GM23338 (cell line): Measurements from ENCODE around the gene PPP1R9A. TPM values are rescaled to one million over a fixed set of nuclear protein-coding genes. Genes with fewer than 3 reads are reported as not detected.

ENCODE experiments used
- ATAC-seq: fragments of 200-7000 bp; cut with Tn5 transposase; 3 replicates; pipeline ENCODE4 v1.9.1; 2020
- DNase-seq: peaks from one replicate; pipeline ENCODE4 v3.0.0-alpha.2; 2015; ENCODE audit warnings: low spot score
- H2AFZ ChIP-seq: fragments of 200-600 bp; sonication (generic); 2 replicates; pipeline ENCODE4 v1.8.0; 2016; ENCODE audit warnings: antibody characterized with exemption, mild to moderate bottlenecking, moderate library complexity
- H3F3A ChIP-seq: fragments of 200-600 bp; sonication (generic); replicated peaks from 2 replicates; pipeline ENCODE4 v1.8.0; 2017; ENCODE audit warnings: antibody characterized with exemption, mixed run types, low read depth
- H3K27ac ChIP-seq: fragments of 200-600 bp; sonication (generic); 2 replicates; pipeline ENCODE4 v1.6.1; 2016; ENCODE audit warnings: low read depth
- H3K27me3 ChIP-seq: fragments of 200-600 bp; sonication (generic); 2 replicates; pipeline ENCODE4 v1.8.0; 2016; ENCODE audit warnings: mild to moderate bottlenecking, mixed run types, moderate library complexity; ENCODE audit not compliant: insufficient read depth
- H3K36me3 ChIP-seq: fragments of 200-600 bp; sonication (generic); 2 replicates; pipeline ENCODE4 v1.8.0; 2016; ENCODE audit warnings: mild to moderate bottlenecking; ENCODE audit not compliant: insufficient read depth
- H3K4me1 ChIP-seq: fragments of 200-600 bp; sonication (generic); 2 replicates; pipeline ENCODE4 v1.8.0; 2016; ENCODE audit warnings: mild to moderate bottlenecking, moderate library complexity; ENCODE audit not compliant: insufficient read depth
- H3K4me2 ChIP-seq: fragments of 200-600 bp; sonication (generic); 2 replicates; pipeline ENCODE4 v1.7.1; 2017; ENCODE audit warnings: mixed run types
- H3K4me3 ChIP-seq: fragments of 200-600 bp; sonication (generic); 2 replicates; pipeline ENCODE4 v1.6.1; 2016; ENCODE audit warnings: mixed run types
- H3K79me2 ChIP-seq: fragments of 200-600 bp; sonication (generic); replicated peaks from 2 replicates; pipeline ENCODE4 v1.8.0; 2017; ENCODE audit warnings: mild to moderate bottlenecking; ENCODE audit not compliant: insufficient read depth
- H3K9me2 ChIP-seq: fragments of 200-600 bp; sonication (generic); 2 replicates; pipeline ENCODE4 v1.8.0; 2017; ENCODE audit not compliant: insufficient read depth
- H4K20me1 ChIP-seq: fragments of 200-600 bp; sonication (generic); replicated peaks from 2 replicates; pipeline ENCODE4 v1.8.0; 2017; ENCODE audit warnings: mild to moderate bottlenecking; ENCODE audit not compliant: insufficient read depth
- H3K27ac Mint-ChIP-seq: 2 replicates; pipeline ENCODE4 v1.8.0; 2020; ENCODE audit warnings: inconsistent platforms, mild to moderate bottlenecking, moderate library complexity, mixed read lengths
- H3K27me3 Mint-ChIP-seq: 3 replicates; pipeline ENCODE4 v1.8.0; 2022; ENCODE audit warnings: low read depth, mild to moderate bottlenecking, moderate library complexity, mixed read lengths, inconsistent platforms; ENCODE audit not compliant: insufficient read depth, poor library complexity
- H3K36me3 Mint-ChIP-seq: 3 replicates; pipeline ENCODE4 v1.8.0; 2021; ENCODE audit warnings: low read depth, mild to moderate bottlenecking, inconsistent platforms, moderate library complexity, mixed read lengths
- H3K4me1 Mint-ChIP-seq: 3 replicates; pipeline ENCODE4 v1.8.0; 2020; ENCODE audit warnings: mild to moderate bottlenecking, inconsistent platforms, mixed read lengths
- H3K4me3 Mint-ChIP-seq: 3 replicates; pipeline ENCODE4 v1.8.0; 2021; ENCODE audit warnings: moderate library complexity, mild to moderate bottlenecking, inconsistent platforms, mixed read lengths
- H3K9me3 Mint-ChIP-seq: 3 replicates; pipeline ENCODE4 v1.8.0; 2020; ENCODE audit warnings: moderate library complexity, mild to moderate bottlenecking, inconsistent platforms, mixed read lengths
- CREB1 ChIP-seq: fragments of 250-450 bp; sonication (Bioruptor Pico); IDR thresholded peaks from 2 replicates; pipeline ENCODE4 v1.5.0; 2020; ENCODE audit warnings: low read depth, mild to moderate bottlenecking, moderate library complexity
- EZH2 ChIP-seq: fragments of 200-600 bp; sonication (generic); IDR thresholded peaks from one replicate; pipeline ENCODE4 v1.8.0; 2017; ENCODE audit warnings: antibody characterized with exemption, mild to moderate bottlenecking, low read depth; ENCODE audit not compliant: unreplicated experiment
- EZH2phosphoT487 ChIP-seq: fragments of 200-600 bp; sonication (generic); IDR thresholded peaks from one replicate; pipeline ENCODE4 v1.8.1; 2018; ENCODE audit warnings: antibody characterized with exemption; ENCODE audit not compliant: unreplicated experiment
- JUNB ChIP-seq: IDR thresholded peaks from one replicate; pipeline ENCODE4 v1.6.1; 2016; ENCODE audit warnings: antibody characterized with exemption; ENCODE audit not compliant: unreplicated experiment
- NANOG ChIP-seq: IDR thresholded peaks from 2 replicates; pipeline ENCODE4 v1.6.1; 2016; ENCODE audit warnings: antibody characterized with exemption, borderline replicate concordance
- POLR2AphosphoS5 ChIP-seq: IDR thresholded peaks from 2 replicates; pipeline ENCODE4 v1.6.1; 2016; ENCODE audit warnings: antibody characterized with exemption, low read depth
- STAT1 ChIP-seq: IDR thresholded peaks from one replicate; pipeline ENCODE4 v1.6.1; 2016; ENCODE audit warnings: antibody characterized with exemption; ENCODE audit not compliant: unreplicated experiment
- ZNF114 ChIP-seq: fragments of 250-450 bp; sonication (Bioruptor Pico); IDR thresholded peaks from 2 replicates; pipeline ENCODE4 v1.5.0; 2020; ENCODE audit warnings: mild to moderate bottlenecking, moderate library complexity
- ZNF331 ChIP-seq: fragments of 250-450 bp; sonication (Bioruptor Pico); IDR thresholded peaks from 2 replicates; pipeline ENCODE4 v1.5.0; 2020; ENCODE audit warnings: low read depth, mild to moderate bottlenecking, moderate library complexity
- polyA plus RNA-seq: library from polyadenylated mRNA; unstranded; fragments of >200 nt; fragmentation: Nextera tagmentation; extraction: Ambion mirVana; gene quantifications from 2 replicates; pipeline ENCODE4 v1.2.1, GENCODE V29; 2016
- total RNA-seq: library from RNA; depleted of rRNA; stranded (reverse); fragments of >200 nt; shearing (Covaris generic); gene quantifications from 2 replicates; pipeline ENCODE4 v1.2.3, GENCODE V29; 2014
- TF ChIP-seq, protein P1 (sequence below): IDR thresholded peaks from one replicate; pipeline ENCODE4 v1.6.1; 2018; ENCODE audit warnings: antibody characterized with exemption; ENCODE audit not compliant: unreplicated experiment
- TF ChIP-seq, protein P2 (sequence below): fragments of 250-450 bp; sonication (Bioruptor Pico); IDR thresholded peaks from 2 replicates; pipeline ENCODE4 v1.5.0; 2020; ENCODE audit warnings: mild to moderate bottlenecking, moderate library complexity
- TF ChIP-seq, protein P3 (sequence below): IDR thresholded peaks from 2 replicates; pipeline ENCODE4 v1.6.1; 2016; ENCODE audit warnings: antibody characterized with exemption
- TF ChIP-seq, protein P4 (sequence below), 2 experiments: fragments of 200-600 bp in 1 of 2; sonication (generic) in 1 of 2; conservative IDR thresholded peaks; 2 replicates each; pipeline versions ENCODE4 v1.5.1 to v1.6.1; 2016 to 2017; ENCODE audit warnings: antibody characterized with exemption in 2 of 2, low read depth in 2 of 2, mild to moderate bottlenecking in 2 of 2, moderate library complexity in 1 of 2

The PPP1R9A gene
- total and polyA plus RNA-seq, 2 experiments from 2014 or later: 10.6 to 31.8 TPM

DNA sequence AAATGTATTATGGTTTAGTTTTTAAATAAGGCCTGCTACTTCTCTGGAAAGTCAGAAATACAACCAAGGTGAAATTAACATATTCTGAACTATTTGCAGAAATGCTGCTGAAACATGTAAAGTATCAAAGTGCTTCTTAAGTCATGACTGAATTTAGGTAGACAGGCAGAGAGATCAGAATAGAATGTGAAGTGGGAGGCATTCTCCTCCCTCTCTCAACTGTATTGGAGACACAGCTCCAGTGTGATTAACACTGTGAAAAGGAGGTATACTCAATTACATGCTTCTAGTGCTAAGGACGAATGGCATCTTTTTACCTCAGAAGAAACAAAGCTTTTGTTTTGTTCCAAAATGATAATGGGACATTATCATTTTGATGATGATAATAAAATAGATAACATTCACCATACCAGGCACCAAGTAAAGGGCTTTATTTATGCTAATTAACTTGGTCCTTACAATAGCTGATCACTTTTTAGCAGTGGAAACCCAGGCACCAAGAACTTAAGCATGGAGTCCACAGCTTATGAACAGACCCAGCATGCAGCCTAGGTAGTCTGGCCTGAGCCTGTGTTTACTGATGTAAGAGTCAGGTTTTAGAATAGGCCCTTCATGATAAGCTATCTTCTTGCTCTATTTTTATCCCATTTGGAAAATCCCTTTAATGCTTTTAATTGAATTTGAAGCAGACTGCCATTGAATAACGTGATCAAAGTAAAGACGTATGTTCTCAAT, 26.0 kb downstream of the PPP1R9A start:
- Mint-ChIP-seq H3K27me3 (no peaks in the 10 kb centered on the region), H3K9me3 (no peaks in the 10 kb centered on the region), H3K36me3 (no peaks in the 10 kb centered on the region), H3K27ac (no peak overlapping the region), H3K4me3 (no peak overlapping the region), H3K4me1 (peaks cover 19% of the 10 kb centered on the region; the same call in 2 of the 3 replicates)
- peak; percentile 40; the same call in 2 of the 3 replicates for ATAC-seq
- peaks cover 58% of the 10 kb centered on the region for H3K79me2 ChIP-seq
- H3K36me3 ChIP-seq: no peaks in the 10 kb centered on the region
- H3K4me1 ChIP-seq: peaks cover 3% of the 10 kb centered on the region; the same call in 1 of the 2 replicates
- no peaks in the 10 kb centered on the region for H3K27me3 ChIP-seq
- no peak overlapping the region for H3K4me2 ChIP-seq
- H4K20me1 ChIP-seq: no peaks in the 10 kb centered on the region
- no peak overlapping the region for H2AFZ ChIP-seq
- no peak for DNase-seq
- no peaks in the 10 kb centered on the region for H3F3A ChIP-seq
- TF ChIP-seq EZH2phosphoT487 (no peak), EZH2 (no peak), ZNF331 (CRISPR knock-in tag) (no peak), ZNF114 (CRISPR knock-in tag) (no peak), STAT1 (no peak), POLR2AphosphoS5 (no peak), NANOG (no peak), JUNB (no peak), CREB1 (CRISPR knock-in tag) (no peak)
- TF ChIP-seq, protein P1, sequence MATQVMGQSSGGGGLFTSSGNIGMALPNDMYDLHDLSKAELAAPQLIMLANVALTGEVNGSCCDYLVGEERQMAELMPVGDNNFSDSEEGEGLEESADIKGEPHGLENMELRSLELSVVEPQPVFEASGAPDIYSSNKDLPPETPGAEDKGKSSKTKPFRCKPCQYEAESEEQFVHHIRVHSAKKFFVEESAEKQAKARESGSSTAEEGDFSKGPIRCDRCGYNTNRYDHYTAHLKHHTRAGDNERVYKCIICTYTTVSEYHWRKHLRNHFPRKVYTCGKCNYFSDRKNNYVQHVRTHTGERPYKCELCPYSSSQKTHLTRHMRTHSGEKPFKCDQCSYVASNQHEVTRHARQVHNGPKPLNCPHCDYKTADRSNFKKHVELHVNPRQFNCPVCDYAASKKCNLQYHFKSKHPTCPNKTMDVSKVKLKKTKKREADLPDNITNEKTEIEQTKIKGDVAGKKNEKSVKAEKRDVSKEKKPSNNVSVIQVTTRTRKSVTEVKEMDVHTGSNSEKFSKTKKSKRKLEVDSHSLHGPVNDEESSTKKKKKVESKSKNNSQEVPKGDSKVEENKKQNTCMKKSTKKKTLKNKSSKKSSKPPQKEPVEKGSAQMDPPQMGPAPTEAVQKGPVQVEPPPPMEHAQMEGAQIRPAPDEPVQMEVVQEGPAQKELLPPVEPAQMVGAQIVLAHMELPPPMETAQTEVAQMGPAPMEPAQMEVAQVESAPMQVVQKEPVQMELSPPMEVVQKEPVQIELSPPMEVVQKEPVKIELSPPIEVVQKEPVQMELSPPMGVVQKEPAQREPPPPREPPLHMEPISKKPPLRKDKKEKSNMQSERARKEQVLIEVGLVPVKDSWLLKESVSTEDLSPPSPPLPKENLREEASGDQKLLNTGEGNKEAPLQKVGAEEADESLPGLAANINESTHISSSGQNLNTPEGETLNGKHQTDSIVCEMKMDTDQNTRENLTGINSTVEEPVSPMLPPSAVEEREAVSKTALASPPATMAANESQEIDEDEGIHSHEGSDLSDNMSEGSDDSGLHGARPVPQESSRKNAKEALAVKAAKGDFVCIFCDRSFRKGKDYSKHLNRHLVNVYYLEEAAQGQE: no peak
- TF ChIP-seq, protein P2, sequence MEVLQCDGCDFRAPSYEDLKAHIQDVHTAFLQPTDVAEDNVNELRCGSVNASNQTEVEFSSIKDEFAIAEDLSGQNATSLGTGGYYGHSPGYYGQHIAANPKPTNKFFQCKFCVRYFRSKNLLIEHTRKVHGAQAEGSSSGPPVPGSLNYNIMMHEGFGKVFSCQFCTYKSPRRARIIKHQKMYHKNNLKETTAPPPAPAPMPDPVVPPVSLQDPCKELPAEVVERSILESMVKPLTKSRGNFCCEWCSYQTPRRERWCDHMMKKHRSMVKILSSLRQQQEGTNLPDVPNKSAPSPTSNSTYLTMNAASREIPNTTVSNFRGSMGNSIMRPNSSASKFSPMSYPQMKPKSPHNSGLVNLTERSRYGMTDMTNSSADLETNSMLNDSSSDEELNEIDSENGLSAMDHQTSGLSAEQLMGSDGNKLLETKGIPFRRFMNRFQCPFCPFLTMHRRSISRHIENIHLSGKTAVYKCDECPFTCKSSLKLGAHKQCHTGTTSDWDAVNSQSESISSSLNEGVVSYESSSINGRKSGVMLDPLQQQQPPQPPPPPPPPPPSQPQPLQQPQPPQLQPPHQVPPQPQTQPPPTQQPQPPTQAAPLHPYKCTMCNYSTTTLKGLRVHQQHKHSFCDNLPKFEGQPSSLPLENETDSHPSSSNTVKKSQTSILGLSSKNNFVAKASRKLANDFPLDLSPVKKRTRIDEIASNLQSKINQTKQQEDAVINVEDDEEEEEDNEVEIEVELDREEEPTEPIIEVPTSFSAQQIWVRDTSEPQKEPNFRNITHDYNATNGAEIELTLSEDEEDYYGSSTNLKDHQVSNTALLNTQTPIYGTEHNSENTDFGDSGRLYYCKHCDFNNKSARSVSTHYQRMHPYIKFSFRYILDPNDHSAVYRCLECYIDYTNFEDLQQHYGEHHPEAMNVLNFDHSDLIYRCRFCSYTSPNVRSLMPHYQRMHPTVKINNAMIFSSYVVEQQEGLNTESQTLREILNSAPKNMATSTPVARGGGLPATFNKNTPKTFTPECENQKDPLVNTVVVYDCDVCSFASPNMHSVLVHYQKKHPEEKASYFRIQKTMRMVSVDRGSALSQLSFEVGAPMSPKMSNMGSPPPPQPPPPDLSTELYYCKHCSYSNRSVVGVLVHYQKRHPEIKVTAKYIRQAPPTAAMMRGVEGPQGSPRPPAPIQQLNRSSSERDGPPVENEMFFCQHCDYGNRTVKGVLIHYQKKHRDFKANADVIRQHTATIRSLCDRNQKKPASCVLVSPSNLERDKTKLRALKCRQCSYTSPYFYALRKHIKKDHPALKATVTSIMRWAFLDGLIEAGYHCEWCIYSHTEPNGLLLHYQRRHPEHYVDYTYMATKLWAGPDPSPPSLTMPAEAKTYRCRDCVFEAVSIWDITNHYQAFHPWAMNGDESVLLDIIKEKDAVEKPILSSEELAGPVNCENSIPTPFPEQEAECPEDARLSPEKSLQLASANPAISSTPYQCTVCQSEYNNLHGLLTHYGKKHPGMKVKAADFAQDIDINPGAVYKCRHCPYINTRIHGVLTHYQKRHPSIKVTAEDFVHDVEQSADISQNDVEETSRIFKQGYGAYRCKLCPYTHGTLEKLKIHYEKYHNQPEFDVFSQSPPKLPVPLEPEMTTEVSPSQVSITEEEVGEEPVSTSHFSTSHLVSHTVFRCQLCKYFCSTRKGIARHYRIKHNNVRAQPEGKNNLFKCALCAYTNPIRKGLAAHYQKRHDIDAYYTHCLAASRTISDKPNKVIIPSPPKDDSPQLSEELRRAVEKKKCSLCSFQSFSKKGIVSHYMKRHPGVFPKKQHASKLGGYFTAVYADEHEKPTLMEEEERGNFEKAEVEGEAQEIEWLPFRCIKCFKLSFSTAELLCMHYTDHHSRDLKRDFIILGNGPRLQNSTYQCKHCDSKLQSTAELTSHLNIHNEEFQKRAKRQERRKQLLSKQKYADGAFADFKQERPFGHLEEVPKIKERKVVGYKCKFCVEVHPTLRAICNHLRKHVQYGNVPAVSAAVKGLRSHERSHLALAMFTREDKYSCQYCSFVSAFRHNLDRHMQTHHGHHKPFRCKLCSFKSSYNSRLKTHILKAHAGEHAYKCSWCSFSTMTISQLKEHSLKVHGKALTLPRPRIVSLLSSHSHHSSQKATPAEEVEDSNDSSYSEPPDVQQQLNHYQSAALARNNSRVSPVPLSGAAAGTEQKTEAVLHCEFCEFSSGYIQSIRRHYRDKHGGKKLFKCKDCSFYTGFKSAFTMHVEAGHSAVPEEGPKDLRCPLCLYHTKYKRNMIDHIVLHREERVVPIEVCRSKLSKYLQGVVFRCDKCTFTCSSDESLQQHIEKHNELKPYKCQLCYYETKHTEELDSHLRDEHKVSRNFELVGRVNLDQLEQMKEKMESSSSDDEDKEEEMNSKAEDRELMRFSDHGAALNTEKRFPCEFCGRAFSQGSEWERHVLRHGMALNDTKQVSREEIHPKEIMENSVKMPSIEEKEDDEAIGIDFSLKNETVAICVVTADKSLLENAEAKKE (CRISPR knock-in tag): no peak
- TF ChIP-seq, protein P3, sequence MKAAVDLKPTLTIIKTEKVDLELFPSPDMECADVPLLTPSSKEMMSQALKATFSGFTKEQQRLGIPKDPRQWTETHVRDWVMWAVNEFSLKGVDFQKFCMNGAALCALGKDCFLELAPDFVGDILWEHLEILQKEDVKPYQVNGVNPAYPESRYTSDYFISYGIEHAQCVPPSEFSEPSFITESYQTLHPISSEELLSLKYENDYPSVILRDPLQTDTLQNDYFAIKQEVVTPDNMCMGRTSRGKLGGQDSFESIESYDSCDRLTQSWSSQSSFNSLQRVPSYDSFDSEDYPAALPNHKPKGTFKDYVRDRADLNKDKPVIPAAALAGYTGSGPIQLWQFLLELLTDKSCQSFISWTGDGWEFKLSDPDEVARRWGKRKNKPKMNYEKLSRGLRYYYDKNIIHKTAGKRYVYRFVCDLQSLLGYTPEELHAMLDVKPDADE: no peak
- TF ChIP-seq, protein P4, sequence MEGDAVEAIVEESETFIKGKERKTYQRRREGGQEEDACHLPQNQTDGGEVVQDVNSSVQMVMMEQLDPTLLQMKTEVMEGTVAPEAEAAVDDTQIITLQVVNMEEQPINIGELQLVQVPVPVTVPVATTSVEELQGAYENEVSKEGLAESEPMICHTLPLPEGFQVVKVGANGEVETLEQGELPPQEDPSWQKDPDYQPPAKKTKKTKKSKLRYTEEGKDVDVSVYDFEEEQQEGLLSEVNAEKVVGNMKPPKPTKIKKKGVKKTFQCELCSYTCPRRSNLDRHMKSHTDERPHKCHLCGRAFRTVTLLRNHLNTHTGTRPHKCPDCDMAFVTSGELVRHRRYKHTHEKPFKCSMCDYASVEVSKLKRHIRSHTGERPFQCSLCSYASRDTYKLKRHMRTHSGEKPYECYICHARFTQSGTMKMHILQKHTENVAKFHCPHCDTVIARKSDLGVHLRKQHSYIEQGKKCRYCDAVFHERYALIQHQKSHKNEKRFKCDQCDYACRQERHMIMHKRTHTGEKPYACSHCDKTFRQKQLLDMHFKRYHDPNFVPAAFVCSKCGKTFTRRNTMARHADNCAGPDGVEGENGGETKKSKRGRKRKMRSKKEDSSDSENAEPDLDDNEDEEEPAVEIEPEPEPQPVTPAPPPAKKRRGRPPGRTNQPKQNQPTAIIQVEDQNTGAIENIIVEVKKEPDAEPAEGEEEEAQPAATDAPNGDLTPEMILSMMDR (conservative IDR thresholded peaks at IDR 0.05; ENCODE audit: low read depth in 2 of 2): no peak
- no peak overlapping the region for H3K4me3 ChIP-seq
- H3K9me2 ChIP-seq: no peaks in the 10 kb centered on the region
- no peak overlapping the region for H3K27ac ChIP-seq
